HL-60 (cell line): ENCODE data around the gene MYBL2.

Source experiments
- GABPA ChIP-seq: IDR thresholded peaks from 2 replicates; pipeline ENCODE4 v1.6.1; 2012; ENCODE audit warnings: low read depth
- TF ChIP-seq, protein P1 (sequence below): IDR thresholded peaks from one replicate; pipeline ENCODE4 v1.5.1; 2011; ENCODE audit warnings: low read length, control low read depth, inconsistent platforms; ENCODE audit not compliant: insufficient read depth

DNA sequence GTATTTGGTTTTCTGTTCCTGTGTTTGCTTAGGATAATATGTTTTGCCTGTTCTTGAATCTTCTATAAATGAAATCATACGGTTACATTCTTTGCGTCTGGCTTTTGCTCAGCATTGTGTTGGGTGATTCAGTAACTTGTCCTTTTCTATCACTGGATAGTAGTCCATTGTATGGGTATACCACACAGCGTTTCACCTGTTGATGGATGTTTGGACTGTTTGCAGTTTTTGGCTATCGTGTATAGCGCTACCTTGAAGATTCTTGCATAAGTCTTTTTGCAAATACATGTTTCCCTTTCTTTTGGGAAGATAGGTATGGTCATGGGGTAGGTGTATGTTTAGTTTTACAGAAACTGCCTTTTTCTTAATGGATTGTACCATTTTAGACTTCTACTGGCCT lies 9.5 kb downstream of the MYBL2 start:
- TF ChIP-seq, protein P1, sequence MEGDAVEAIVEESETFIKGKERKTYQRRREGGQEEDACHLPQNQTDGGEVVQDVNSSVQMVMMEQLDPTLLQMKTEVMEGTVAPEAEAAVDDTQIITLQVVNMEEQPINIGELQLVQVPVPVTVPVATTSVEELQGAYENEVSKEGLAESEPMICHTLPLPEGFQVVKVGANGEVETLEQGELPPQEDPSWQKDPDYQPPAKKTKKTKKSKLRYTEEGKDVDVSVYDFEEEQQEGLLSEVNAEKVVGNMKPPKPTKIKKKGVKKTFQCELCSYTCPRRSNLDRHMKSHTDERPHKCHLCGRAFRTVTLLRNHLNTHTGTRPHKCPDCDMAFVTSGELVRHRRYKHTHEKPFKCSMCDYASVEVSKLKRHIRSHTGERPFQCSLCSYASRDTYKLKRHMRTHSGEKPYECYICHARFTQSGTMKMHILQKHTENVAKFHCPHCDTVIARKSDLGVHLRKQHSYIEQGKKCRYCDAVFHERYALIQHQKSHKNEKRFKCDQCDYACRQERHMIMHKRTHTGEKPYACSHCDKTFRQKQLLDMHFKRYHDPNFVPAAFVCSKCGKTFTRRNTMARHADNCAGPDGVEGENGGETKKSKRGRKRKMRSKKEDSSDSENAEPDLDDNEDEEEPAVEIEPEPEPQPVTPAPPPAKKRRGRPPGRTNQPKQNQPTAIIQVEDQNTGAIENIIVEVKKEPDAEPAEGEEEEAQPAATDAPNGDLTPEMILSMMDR = no peak
- no peak for TF ChIP-seq GABPA
